Subcutaneous adipose tissue (tissue), 4 donors: Measurements from ENCODE around the gene TLE7. TPM values are rescaled to one million over a fixed set of nuclear protein-coding genes. Genes with fewer than 3 reads are reported as not detected.

Experiments
- CTCF ChIP-seq: fragments of 450-650 bp; IDR thresholded peaks from one replicate; pipeline ENCODE4 v1.5.1; 2016; ENCODE audit warnings: low read depth, mild to moderate bottlenecking, control low read depth, antibody characterized with exemption, moderate library complexity
- total RNA-seq, 4 donors: library from RNA; depleted of rRNA; stranded (reverse); fragments of >200 nt; gene quantifications; one replicate each; pipeline ENCODE4 v1.1.0, GENCODE V29; 2016

The TLE7 gene
- total RNA-seq, 4 donors from 2014 or later: not detected

- no peak for TF ChIP-seq CTCF
Observed at GRCh38 chr16:71464231-71464630, 22.4 kb upstream of the TLE7 start.

GRCh38 chr16:71461686-71462648 is 20.1 kb upstream of the TLE7 start, which contains the start of gene ZNF23:
Gene ZNF23 (minus strand): TSS chr16:71462247. CDS start chr16:71456796, 5,451 bp downstream.
- TF ChIP-seq CTCF: no peak

- TF ChIP-seq CTCF: no peak
Observed at GRCh38 chr16:71460941-71461340, 19.1 kb upstream of the TLE7 start.

GRCh38 chr16:71460236-71460635 is 18.4 kb upstream of the TLE7 start:
- no peak for TF ChIP-seq CTCF

- TF ChIP-seq CTCF: no peak
Observed at GRCh38 chr16:71459510-71459909, 17.7 kb upstream of the TLE7 start.

- TF ChIP-seq CTCF: no peak
Observed at GRCh38 chr16:71456801-71457200, 14.9 kb upstream of the TLE7 start.

GRCh38 chr16:71453036-71453435 is 11.2 kb upstream of the TLE7 start:
- TF ChIP-seq CTCF: no peak
